ENCODE measurements around the gene MMP7.

MMP7 gene

DNA sequence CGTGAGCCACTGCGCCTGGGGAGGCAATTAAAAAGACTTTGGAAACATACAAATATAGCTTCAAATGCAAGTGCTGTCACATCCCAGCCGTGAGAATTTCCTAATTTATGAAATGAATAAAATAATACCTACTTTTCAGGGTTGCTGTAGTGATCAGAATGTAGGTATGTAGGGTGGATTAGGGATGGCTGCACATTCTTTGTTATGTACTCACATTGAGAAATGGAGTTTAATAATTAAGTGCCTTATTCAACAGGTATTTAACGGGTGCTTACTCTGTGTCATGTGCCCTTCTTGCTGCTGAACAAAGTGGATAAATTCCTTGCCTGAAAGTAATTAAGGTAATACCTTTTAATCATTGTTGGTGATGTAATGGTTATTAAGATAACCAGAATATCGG is 37.0 kb downstream of the MMP7 start:
- no peak for DNase-seq

DNA sequence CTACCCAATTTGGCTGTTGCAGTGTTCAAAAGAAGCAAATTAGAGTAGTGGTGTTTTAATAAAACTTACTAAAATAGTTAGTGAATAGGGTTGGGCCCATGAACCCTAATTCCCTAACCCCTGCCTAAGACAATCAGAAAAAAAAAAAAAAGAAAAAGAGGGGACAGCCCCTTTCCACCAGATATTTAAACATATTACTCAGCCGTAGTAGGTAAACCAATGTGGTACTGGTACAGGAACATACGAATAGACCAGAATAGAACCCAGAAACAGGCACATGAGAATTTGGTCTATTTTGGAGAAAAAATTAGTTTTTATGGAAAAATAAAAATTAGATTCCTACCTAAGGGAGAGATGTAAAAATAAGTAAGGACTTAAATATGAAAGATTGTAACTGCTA is 38.6 kb downstream of the MMP7 start:
- no peak for DNase-seq

GRCh38 chr11:102489186-102490145 is 41.1 kb downstream of the MMP7 start:
- DNase-seq = no peak

- DNase-seq = no peak
These were observed 42.3 kb downstream of the MMP7 start for GRCh38 chr11:102488208-102488607.

- DNase-seq = no peak
These were observed 43.3 kb downstream of the MMP7 start for GRCh38 chr11:102487214-102487613.

DNA sequence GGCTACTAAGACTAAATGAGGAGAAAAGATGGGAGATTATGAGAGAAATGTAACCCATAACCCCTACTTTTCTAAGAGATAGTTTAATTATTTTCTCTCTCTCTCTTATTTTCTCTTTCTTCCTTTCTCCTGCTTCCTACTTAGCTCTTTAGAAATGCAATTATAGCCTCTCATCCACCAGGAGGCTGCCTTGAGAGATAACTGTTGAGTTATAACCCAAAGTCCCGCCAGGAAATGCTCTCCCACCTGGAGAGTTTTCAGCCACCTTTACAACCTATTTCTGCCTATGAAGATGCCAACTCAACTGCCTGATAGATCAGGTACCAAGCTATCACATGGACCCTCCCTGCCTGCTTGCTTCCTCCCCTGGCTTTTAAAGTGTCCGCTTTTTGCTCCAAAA is 44.0 kb downstream of the MMP7 start:
- DNase-seq = no peak

DNA sequence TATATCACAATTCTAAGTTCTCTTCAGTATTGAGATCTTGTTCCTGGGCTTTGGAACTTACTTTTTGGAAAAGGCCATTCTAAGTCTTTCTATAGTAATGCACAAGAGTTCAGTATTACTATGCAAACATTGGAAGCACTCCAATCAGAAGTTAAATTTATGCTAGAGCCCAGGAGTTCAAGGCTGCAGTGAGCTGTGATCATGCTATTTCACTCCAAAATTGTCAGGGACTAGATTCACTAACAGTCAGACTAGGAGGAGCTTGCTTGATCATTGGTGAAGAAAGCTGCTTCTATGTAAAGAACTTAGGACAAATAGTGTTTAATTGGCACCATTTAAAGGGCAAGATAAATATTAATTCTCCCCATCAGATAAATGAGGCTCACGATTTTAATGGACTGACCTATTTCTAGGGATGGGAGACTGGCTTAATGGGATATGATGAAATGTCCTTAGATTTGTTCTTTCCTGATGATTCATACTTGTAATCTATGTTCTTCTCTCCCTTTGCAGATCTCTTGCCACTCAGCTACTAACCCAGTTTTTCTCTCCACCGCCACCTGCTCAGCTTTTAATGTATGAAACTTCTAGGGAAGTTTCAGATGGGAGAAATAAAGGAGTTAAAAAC is 45.3 kb downstream of the MMP7 start:
- DNase-seq = no peak

DNA sequence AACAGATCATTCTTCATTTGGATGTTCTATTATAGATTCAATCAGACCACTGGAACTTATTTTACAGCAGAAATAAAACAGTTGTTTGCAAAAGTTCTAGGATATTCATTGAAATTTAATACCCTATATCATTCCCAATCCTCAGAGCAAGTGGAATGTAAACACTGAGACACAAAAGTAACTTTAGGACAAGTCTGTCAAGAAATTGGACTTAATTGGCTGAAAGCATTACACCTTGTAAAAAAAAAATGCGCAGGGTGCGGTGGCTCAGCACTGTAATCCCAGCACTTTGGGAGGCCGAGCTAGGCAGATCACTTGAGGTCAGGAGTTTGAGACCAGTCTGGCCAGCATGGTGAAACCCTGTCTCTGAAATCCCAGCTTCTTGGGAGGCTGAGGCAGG is 48.1 kb downstream of the MMP7 start:
- DNase-seq = no peak

GRCh38 chr11:102479733-102480132 is 50.8 kb downstream of the MMP7 start:
- DNase-seq = no peak

DNA sequence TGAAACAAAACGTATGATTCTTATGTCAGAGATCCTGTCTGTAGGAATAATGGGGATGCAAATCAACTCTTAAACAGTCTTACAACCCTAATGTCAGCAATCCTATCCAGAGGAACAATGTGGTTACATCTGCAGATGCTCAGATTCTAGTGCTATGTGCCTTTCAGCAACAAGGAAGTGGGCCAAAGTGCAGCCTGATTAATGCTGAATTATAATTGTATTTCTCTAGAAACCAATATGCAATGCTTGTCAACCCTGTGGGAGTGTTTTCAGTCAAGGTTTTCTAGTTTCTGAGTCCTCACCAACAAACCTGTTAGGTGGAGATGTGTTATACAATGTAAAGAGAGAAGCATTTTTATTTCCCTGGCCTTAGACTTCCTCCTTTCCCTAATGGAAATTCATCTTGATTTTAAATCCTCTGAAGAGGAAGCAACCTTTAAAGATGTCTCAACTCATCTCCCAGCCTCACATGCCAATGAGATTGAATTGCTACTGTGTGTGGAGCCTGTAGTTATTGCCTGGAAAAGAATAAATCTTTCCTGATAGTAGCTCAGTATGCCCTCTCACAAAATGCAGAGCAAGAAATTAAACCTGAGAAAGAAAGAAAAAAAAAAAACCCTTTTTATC is 51.8 kb downstream of the MMP7 start:
- DNase-seq = no peak

DNA sequence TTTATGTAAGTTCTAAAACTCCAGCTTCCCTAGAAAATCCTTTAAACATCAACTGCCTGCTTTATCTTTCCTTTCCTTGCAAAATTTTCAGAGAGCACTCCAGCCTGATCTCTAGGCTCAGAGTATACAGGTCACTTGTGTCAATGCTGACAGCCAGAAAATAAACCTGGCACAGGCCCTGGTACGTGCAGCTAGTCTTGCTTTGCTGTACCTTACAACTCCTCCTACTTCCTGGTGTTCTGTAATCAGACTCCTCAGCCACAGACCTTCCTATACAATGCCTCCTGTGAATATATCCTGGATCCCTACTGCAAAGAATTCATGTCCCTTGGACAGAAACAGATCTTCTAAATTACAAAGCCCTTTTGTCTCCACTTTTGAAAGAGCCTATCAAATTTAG is 53.7 kb downstream of the MMP7 start:
- DNase-seq = peak; percentile 16

GRCh38 chr11:102476069-102476468 is 54.5 kb downstream of the MMP7 start:
- DNase-seq = no peak

GRCh38 chr11:102473543-102473942 is 57.0 kb downstream of the MMP7 start:
- no peak for DNase-seq

DNA sequence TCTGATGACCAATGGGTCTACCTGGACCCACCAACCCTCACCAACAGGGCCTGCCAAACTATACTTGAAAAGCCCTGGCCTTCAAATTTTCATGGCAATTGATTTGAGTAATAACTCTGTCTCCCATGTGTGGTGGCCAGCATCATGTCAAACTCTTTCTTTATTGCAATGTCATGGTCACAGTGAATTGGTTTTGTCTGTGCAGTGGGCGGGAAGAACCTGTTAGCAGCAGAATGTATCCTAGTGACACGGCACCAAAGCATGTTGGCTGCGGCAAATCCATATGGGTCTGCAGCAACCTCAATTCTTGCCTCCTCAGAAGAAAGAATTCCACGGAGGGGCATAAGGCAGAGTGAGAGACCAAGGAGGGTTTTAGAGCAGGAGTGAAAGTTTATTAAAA is 58.4 kb downstream of the MMP7 start:
- DNase-seq = no peak

GRCh38 chr11:102471474-102471873 is 59.1 kb downstream of the MMP7 start:
- no peak for DNase-seq

All from activated CD4-positive, alpha-beta T cell treated with anti-CD3 and anti-CD28 coated beads, Interleukin-2, amount 50 U/mL, for 1 hour (primary cell).